ENCODE measurements around the gene ITIH4.

DNA sequence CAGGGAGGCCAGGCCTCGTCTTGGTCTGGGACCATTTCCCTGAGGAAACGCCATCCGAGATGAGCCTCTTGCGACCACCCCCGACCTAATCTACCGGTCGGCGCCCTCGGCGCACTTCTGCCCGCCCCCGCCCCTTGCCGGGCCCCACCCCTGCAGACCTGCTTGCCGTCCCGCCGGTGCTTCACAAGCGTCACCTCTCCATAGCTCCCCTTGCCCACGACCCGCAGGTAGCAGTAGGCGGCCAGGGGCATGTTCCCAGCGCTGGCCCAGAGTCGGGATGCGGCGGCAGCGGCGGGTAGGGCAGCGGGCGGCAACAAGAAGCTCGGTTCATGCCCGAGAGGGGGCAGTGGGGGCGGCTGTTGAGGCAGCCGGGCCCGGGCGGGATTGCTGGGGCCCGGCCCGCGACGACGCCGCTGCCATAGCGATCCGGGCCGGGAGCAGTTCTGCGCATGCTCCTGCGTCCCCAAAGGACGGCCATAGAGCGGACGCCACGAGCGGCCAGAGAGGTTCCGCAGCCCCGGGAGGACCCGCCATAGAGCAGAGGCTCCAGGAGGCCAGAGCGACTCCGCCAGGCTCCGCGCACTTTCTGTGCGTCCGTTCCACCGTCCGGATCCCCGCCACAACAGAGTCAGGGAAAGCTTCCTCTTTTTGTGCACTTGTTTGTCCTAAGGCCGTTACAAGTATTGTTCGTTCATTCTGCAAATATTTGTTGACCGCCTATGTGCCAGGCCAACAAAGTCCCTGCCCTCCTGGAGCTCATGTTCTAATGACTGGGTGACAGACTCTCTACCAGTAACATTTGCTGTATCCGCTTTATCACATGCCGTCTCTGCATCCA lies 59.8 kb downstream of the ITIH4 start, which contains the start of gene NEK4:
- TF ChIP-seq ZZZ3 (IDR thresholded peaks at IDR 0.05; ENCODE audit: control insufficient read depth, insufficient read length, low read depth) (no peak), JUNB (IDR thresholded peaks at IDR 0.05) (no peak), JUND (IDR thresholded peaks at IDR 0.05; ENCODE audit: low read depth, low read length) (no peak)
- TF ChIP-seq, protein P1, sequence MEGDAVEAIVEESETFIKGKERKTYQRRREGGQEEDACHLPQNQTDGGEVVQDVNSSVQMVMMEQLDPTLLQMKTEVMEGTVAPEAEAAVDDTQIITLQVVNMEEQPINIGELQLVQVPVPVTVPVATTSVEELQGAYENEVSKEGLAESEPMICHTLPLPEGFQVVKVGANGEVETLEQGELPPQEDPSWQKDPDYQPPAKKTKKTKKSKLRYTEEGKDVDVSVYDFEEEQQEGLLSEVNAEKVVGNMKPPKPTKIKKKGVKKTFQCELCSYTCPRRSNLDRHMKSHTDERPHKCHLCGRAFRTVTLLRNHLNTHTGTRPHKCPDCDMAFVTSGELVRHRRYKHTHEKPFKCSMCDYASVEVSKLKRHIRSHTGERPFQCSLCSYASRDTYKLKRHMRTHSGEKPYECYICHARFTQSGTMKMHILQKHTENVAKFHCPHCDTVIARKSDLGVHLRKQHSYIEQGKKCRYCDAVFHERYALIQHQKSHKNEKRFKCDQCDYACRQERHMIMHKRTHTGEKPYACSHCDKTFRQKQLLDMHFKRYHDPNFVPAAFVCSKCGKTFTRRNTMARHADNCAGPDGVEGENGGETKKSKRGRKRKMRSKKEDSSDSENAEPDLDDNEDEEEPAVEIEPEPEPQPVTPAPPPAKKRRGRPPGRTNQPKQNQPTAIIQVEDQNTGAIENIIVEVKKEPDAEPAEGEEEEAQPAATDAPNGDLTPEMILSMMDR (IDR thresholded peaks at IDR 0.05 in 2 of 3, conservative IDR thresholded peaks at IDR 0.05 in 1 of 3; ENCODE audit: control insufficient read depth in 2 of 3, extremely low read depth in 1 of 3, insufficient read depth in 1 of 3, low read depth in 3 of 3, low read length in 3 of 3) = no peak
- TF ChIP-seq, protein P2, sequence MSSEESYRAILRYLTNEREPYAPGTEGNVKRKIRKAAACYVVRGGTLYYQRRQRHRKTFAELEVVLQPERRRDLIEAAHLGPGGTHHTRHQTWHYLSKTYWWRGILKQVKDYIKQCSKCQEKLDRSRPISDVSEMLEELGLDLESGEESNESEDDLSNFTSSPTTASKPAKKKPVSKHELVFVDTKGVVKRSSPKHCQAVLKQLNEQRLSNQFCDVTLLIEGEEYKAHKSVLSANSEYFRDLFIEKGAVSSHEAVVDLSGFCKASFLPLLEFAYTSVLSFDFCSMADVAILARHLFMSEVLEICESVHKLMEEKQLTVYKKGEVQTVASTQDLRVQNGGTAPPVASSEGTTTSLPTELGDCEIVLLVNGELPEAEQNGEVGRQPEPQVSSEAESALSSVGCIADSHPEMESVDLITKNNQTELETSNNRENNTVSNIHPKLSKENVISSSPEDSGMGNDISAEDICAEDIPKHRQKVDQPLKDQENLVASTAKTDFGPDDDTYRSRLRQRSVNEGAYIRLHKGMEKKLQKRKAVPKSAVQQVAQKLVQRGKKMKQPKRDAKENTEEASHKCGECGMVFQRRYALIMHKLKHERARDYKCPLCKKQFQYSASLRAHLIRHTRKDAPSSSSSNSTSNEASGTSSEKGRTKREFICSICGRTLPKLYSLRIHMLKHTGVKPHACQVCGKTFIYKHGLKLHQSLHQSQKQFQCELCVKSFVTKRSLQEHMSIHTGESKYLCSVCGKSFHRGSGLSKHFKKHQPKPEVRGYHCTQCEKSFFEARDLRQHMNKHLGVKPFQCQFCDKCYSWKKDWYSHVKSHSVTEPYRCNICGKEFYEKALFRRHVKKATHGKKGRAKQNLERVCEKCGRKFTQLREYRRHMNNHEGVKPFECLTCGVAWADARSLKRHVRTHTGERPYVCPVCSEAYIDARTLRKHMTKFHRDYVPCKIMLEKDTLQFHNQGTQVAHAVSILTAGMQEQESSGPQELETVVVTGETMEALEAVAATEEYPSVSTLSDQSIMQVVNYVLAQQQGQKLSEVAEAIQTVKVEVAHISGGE (CRISPR knock-in tag; IDR thresholded peaks at IDR 0.05) = no peak
- TF ChIP-seq, protein P3, sequence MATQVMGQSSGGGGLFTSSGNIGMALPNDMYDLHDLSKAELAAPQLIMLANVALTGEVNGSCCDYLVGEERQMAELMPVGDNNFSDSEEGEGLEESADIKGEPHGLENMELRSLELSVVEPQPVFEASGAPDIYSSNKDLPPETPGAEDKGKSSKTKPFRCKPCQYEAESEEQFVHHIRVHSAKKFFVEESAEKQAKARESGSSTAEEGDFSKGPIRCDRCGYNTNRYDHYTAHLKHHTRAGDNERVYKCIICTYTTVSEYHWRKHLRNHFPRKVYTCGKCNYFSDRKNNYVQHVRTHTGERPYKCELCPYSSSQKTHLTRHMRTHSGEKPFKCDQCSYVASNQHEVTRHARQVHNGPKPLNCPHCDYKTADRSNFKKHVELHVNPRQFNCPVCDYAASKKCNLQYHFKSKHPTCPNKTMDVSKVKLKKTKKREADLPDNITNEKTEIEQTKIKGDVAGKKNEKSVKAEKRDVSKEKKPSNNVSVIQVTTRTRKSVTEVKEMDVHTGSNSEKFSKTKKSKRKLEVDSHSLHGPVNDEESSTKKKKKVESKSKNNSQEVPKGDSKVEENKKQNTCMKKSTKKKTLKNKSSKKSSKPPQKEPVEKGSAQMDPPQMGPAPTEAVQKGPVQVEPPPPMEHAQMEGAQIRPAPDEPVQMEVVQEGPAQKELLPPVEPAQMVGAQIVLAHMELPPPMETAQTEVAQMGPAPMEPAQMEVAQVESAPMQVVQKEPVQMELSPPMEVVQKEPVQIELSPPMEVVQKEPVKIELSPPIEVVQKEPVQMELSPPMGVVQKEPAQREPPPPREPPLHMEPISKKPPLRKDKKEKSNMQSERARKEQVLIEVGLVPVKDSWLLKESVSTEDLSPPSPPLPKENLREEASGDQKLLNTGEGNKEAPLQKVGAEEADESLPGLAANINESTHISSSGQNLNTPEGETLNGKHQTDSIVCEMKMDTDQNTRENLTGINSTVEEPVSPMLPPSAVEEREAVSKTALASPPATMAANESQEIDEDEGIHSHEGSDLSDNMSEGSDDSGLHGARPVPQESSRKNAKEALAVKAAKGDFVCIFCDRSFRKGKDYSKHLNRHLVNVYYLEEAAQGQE (IDR thresholded peaks at IDR 0.05; ENCODE audit: low read depth, low read length) = 0 out of 2 replicates have a peak, but pooled peaks have one; percentile 10

Measured in GM12878 (cell line).